ENCODE measurements around the gene SERPINA7.
"Not testable (repeated sequence)": the region's sequence is repeated elsewhere in the genome, so short reads cannot be mapped to it uniquely, and the experiment has no call there.

Gene SERPINA7

GRCh38 chrX:106038625-106039024, at the start of gene SERPINA7:
TSS of gene SERPINA7 (minus strand) at chrX:106038727. CDS start at chrX:106037058, 1,669 bp downstream.
- DNase-seq, result no peak

- no peak for DNase-seq
Observed at GRCh38 chrX:106069048-106069447, 30.5 kb upstream of the SERPINA7 start.

GRCh38 chrX:106050054-106050453, 11.5 kb upstream of the SERPINA7 start:
- DNase-seq, result no peak

GRCh38 chrX:106042296-106042695, 3.8 kb upstream of the SERPINA7 start:
- no peak for DNase-seq

- DNase-seq, result no peak
Observed at GRCh38 chrX:106040861-106041260, 2.3 kb upstream of the SERPINA7 start.

GRCh38 chrX:106039920-106040319, 1.4 kb upstream of the SERPINA7 start:
- no peak for DNase-seq

- no peak for DNase-seq
Observed at GRCh38 chrX:106037835-106038473, 573 bp downstream of the SERPINA7 start.

GRCh38 chrX:106036716-106037115, 1.8 kb downstream of the SERPINA7 start:
- DNase-seq, result no peak

- no peak for DNase-seq
Observed at GRCh38 chrX:106035064-106035463, 3.5 kb downstream of the SERPINA7 start.

- DNase-seq, result no peak
Observed at GRCh38 chrX:106023947-106024346, 14.6 kb downstream of the SERPINA7 start.

GRCh38 chrX:106022238-106022637, 16.3 kb downstream of the SERPINA7 start:
- no peak for DNase-seq

- DNase-seq, result no peak
Observed at GRCh38 chrX:106014119-106014775, 24.3 kb downstream of the SERPINA7 start.

- DNase-seq, result no peak
Observed at GRCh38 chrX:106009145-106009544, 29.4 kb downstream of the SERPINA7 start.

- DNase-seq, result no peak
Observed at GRCh38 chrX:106007815-106008214, 30.7 kb downstream of the SERPINA7 start.

- DNase-seq, result no peak
Observed at GRCh38 chrX:106005684-106006083, 32.8 kb downstream of the SERPINA7 start.

GRCh38 chrX:106000609-106001008, 37.9 kb downstream of the SERPINA7 start:
- DNase-seq, result not testable (repeated sequence)

GRCh38 chrX:106000203-106000602, 38.3 kb downstream of the SERPINA7 start:
- DNase-seq, result no peak

- no peak for DNase-seq
Observed at GRCh38 chrX:105999294-105999693, 39.2 kb downstream of the SERPINA7 start.

GRCh38 chrX:105988487-105988886, 50.0 kb downstream of the SERPINA7 start:
- DNase-seq, result not testable (repeated sequence)
